ENCODE results near the gene NTM.

- TF ChIP-seq CTCF (IDR thresholded peaks at IDR 0.05) (no peak), POLR2A (IDR thresholded peaks at IDR 0.05) (no peak)
Measured at GRCh38 chr11:131378931-131379330, 8.5 kb downstream of the NTM start.
